IMR-90 (cell line): ENCODE results near the gene AKR7A2. TPM values are rescaled to one million over a fixed set of nuclear protein-coding genes. Genes with fewer than 3 reads are reported as not detected.
A peak's percentile ranks its signal among the peaks of the same experiment; 100 is the strongest.

Experiments used
- ATAC-seq: fragments of 200-7000 bp; cut with Tn5 transposase; 2 replicates; pipeline ENCODE4 v1.9.1; 2020; ENCODE audit warnings: low read depth, mild to moderate bottlenecking, moderate library complexity
- BruUV-seq: library from RNA; stranded (reverse); fragments of 400-500 nt; replicated peaks from 2 replicates; lab custom pipeline; 2021; lab: Mats Ljungman, UMichigan
- CTCF ChIA-PET: fragments of 300-600 bp; formaldehyde crosslinking; extraction: SDS; loops from one replicate; lab custom pipeline; 2021; ENCODE audit warnings: antibody characterized with exemption; lab: Yijun Ruan, JAX
- POLR2A ChIA-PET: fragments of 300-600 bp; sonication (Branson Sonifier 250); formaldehyde crosslinking; loops from one replicate; lab custom pipeline; 2022; ENCODE audit warnings: antibody characterized with exemption; ENCODE audit not compliant: unreplicated experiment; lab: Charles Lee
- DNase-seq: peaks from one replicate; pipeline ENCODE4 v3.0.0; 2013
- H2AFZ ChIP-seq: replicated peaks from 2 replicates; pipeline ENCODE3; 2013; ENCODE audit warnings: low read length, mild to moderate bottlenecking; ENCODE audit not compliant: poor library complexity
- H2AK5ac ChIP-seq: 2 replicates; pipeline ENCODE4 v1.6.1; 2013; ENCODE audit warnings: low read depth, low read length, inconsistent platforms
- H2AK9ac ChIP-seq: replicated peaks from 2 replicates; pipeline ENCODE3; 2013; ENCODE audit warnings: mild to moderate bottlenecking, low read depth, low read length, moderate library complexity; ENCODE audit not compliant: poor library complexity
- H2BK120ac ChIP-seq: 2 replicates; pipeline ENCODE4 v1.6.1; 2013; ENCODE audit warnings: low read depth, low read length, inconsistent platforms
- H2BK15ac ChIP-seq: 3 replicates; pipeline ENCODE4 v1.6.1; 2013; ENCODE audit warnings: low read depth, low read length, inconsistent platforms
- H2BK20ac ChIP-seq: 2 replicates; pipeline ENCODE4 v1.6.1; 2013; ENCODE audit warnings: low read depth, mild to moderate bottlenecking, inconsistent platforms, low read length, moderate library complexity
- H2BK5ac ChIP-seq: 2 replicates; pipeline ENCODE4 v1.6.1; 2013; ENCODE audit warnings: mild to moderate bottlenecking, low read depth, low read length, inconsistent platforms; ENCODE audit not compliant: poor library complexity, severe bottlenecking
- H3K14ac ChIP-seq: replicated peaks from 2 replicates; pipeline ENCODE4 v1.6.1; 2013; ENCODE audit warnings: low read depth, low read length, inconsistent platforms
- H3K18ac ChIP-seq: 2 replicates; pipeline ENCODE4 v1.6.1; 2013; ENCODE audit warnings: low read depth, low read length, control low read depth
- H3K23ac ChIP-seq: 2 replicates; pipeline ENCODE4 v1.6.1; 2013; ENCODE audit warnings: low read depth, low read length, inconsistent platforms
- H3K27ac ChIP-seq: 2 replicates; pipeline ENCODE4 v1.5.1; 2013; ENCODE audit warnings: mild to moderate bottlenecking, control low read depth, low read length; ENCODE audit not compliant: insufficient read depth
- H3K27me3 ChIP-seq: 2 replicates; pipeline ENCODE4 v1.6.1; 2013; ENCODE audit warnings: low read length; ENCODE audit not compliant: control insufficient read depth, insufficient read depth
- H3K36me3 ChIP-seq: 2 replicates; pipeline ENCODE4 v1.6.1; 2013; ENCODE audit warnings: low read length, mixed read lengths; ENCODE audit not compliant: control insufficient read depth, insufficient read depth
- H3K4ac ChIP-seq: 2 replicates; pipeline ENCODE4 v1.6.1; 2013; ENCODE audit warnings: low read depth, low read length, inconsistent platforms
- H3K4me1 ChIP-seq: 2 replicates; pipeline ENCODE4 v1.6.1; 2013; ENCODE audit warnings: low read length, mixed read lengths; ENCODE audit not compliant: control insufficient read depth, insufficient read depth
- H3K4me2 ChIP-seq: 2 replicates; pipeline ENCODE4 v1.6.1; 2013; ENCODE audit warnings: low read depth, mild to moderate bottlenecking, control low read depth, low read length, moderate library complexity
- H3K4me3 ChIP-seq: 2 replicates; pipeline ENCODE4 v1.5.1; 2013; ENCODE audit warnings: low read depth, mild to moderate bottlenecking, control low read depth, low read length, moderate library complexity; ENCODE audit not compliant: insufficient read depth
- H3K56ac ChIP-seq: 2 replicates; pipeline ENCODE4 v1.6.1; 2013; ENCODE audit warnings: low read length, inconsistent platforms; ENCODE audit not compliant: insufficient read depth; ENCODE audit errors: extremely low read depth
- H3K79me1 ChIP-seq, 2 experiments: 2 replicates each; pipeline ENCODE4 v1.6.1; 2013; ENCODE audit warnings: low read length in 2 of 2, inconsistent platforms in 1 of 2, low read depth in 1 of 2
- H3K9ac ChIP-seq: 2 replicates; pipeline ENCODE4 v1.6.1; 2013; ENCODE audit warnings: low read depth, low read length, control low read depth
- H3K9me1 ChIP-seq: 2 replicates; pipeline ENCODE4 v1.6.1; 2013; ENCODE audit warnings: low read length, inconsistent platforms; ENCODE audit not compliant: insufficient read depth
- H3K9me3 ChIP-seq: 2 replicates; pipeline ENCODE4 v1.6.1; 2013; ENCODE audit warnings: low read length; ENCODE audit not compliant: control insufficient read depth, insufficient read depth
- H4K20me1 ChIP-seq: 2 replicates; pipeline ENCODE4 v1.6.1; 2013; ENCODE audit warnings: low read length, inconsistent platforms; ENCODE audit not compliant: insufficient read depth
- H4K5ac ChIP-seq: 2 replicates; pipeline ENCODE4 v1.6.1; 2013; ENCODE audit warnings: mild to moderate bottlenecking, low read depth, low read length, control low read depth
- H4K8ac ChIP-seq, 2 experiments: 2 replicates each; pipeline ENCODE4 v1.6.1; 2013; ENCODE audit warnings: low read depth in 2 of 2, low read length in 2 of 2, control low read depth in 1 of 2, inconsistent platforms in 1 of 2
- H4K91ac ChIP-seq: 2 replicates; pipeline ENCODE4 v1.6.1; 2013; ENCODE audit warnings: low read depth, low read length, inconsistent platforms; ENCODE audit not compliant: insufficient read depth
- MAFK ChIP-seq: IDR thresholded peaks from 2 replicates; pipeline ENCODE4 v1.6.1; 2012; ENCODE audit warnings: low read depth, low read length, improper control_type of control experiment
- POLR2A ChIP-seq: IDR thresholded peaks from 2 replicates; pipeline ENCODE4 v1.6.1; 2012; ENCODE audit warnings: mild to moderate bottlenecking, low read depth, low read length
- RAD21 ChIP-seq: IDR thresholded peaks from 2 replicates; pipeline ENCODE4 v1.6.1; 2012; ENCODE audit warnings: low read length, improper control_type of control experiment
- RFX5 ChIP-seq: IDR thresholded peaks from 2 replicates; pipeline ENCODE4 v1.8.0; 2012; ENCODE audit warnings: low read depth, mild to moderate bottlenecking, low read length, moderate library complexity
- USF2 ChIP-seq: fragments of 150-350 bp; IDR thresholded peaks from 2 replicates; pipeline ENCODE4 v1.6.1; 2017; ENCODE audit warnings: mild to moderate bottlenecking, antibody characterized with exemption, low read length, low read depth
- WGBS, 2 experiments: methylation state at CpG; one replicate each; pipeline versions ENCODE4 v1.1.5 to v1.1.7; 2013; ENCODE audit warnings: missing lambda C conversion rate in 2 of 2; ENCODE audit not compliant: insufficient read length in 1 of 2; ENCODE audit errors: extremely low coverage in 2 of 2; 5-methylcytosine and 5-hydroxymethylcytosine counted together
- dilution Hi-C: fragments of 300-500 bp; cut with HindIII; formaldehyde crosslinking; loops from one replicate; pipeline ENCODE4 v1.14.3; 2018; ENCODE audit warnings: low sequenced_read_pairs; ENCODE audit not compliant: unreplicated experiment
- in situ Hi-C: fragments of 300-500 bp; cut with MboI; formaldehyde crosslinking; loops from 3 replicates; pipeline ENCODE4 v1.14.3; 2019; ENCODE audit warnings: low sequenced_read_pairs, inconsistent platforms, mixed read lengths
- intact Hi-C: fragments of 100-400 bp; cut with micrococcal nuclease; formaldehyde crosslinking; loops from 2 replicates; pipeline ENCODE4 v1.10.0; 2022
- polyA plus RNA-seq, 3 experiments: library from polyadenylated mRNA; depleted of rRNA; stranded (reverse); fragments of >200 nt; gene quantifications; 2 replicates each; pipeline ENCODE4 v1.2.3, GENCODE V29; 2012; ENCODE audit warnings: low replicate concordance in 1 of 3
- total RNA-seq: library from RNA; depleted of rRNA; stranded (reverse); fragments of >200 nt; gene quantifications from 2 replicates; pipeline ENCODE4 v1.2.3, GENCODE V29; 2012

Gene AKR7A2
- total and polyA plus RNA-seq, 2 of the 4 experiments (the other 2 are of a cell fraction) = 55.8 to 60.2 TPM

GRCh38 chr1:19313961-19314882 is 2.3 kb upstream of the AKR7A2 start:
- Histone ChIP-seq H4K5ac (no peak overlapping the region), H3K14ac (no peak overlapping the region), H3K18ac (no peak overlapping the region), H2AK5ac (peak overlapping the region; percentile 27; the same call in 1 of the 2 replicates), H3K23ac (no peak overlapping the region), H3K56ac (no peak overlapping the region), H4K20me1 (peaks cover 23% of the 10 kb centered on the region), H3K36me3 (peaks cover 15% of the 10 kb centered on the region), H2AK9ac (peak overlapping the region; percentile 77), H2AFZ (no peak overlapping the region), H2BK5ac (no peak overlapping the region), H3K4me2 (no peak overlapping the region), H4K91ac (no peak overlapping the region), H3K9ac (no peak overlapping the region), H3K4ac (no peak overlapping the region), H3K27me3 (no peaks in the 10 kb centered on the region), H3K9me1 (peaks cover 39% of the 10 kb centered on the region), H2BK20ac (no peak overlapping the region), H3K9me3 (no peaks in the 10 kb centered on the region), H3K79me1 (peaks cover 31 to 91% of the 10 kb centered on the region in 2 experiments), H2BK120ac (no peak overlapping the region), H3K27ac (no peak overlapping the region), H2BK15ac (no peak overlapping the region), H3K4me1 (peaks cover 23% of the 10 kb centered on the region), H3K4me3 (no peak overlapping the region), H4K8ac (peak overlapping the region in 1 of 2 experiments; percentile 35; a peak in 1 of 4 replicates)
- ATAC-seq = no peak
- no TSS peak for BruUV-seq
- ChIA-PET POLR2A (no interaction called here), CTCF (no interaction called here)
- no peak for DNase-seq
- 93% methylated on average over 3 of the region's 10 CpGs; no CpG with 5 or more reads in 1 of the 2 experiments for WGBS, 2 experiments
- TF ChIP-seq RFX5 (no peak), RAD21 (no peak), USF2 (no peak), POLR2A (no peak), MAFK (no peak)
- dilution Hi-C loops = no loop called here
- intact Hi-C loops = loop anchor here (5.0 kb wide), 1 partner anchor 62 kb away; the partner anchor contains the start of genes EMC1 and MRTO4
- in situ Hi-C loops = no loop called here
